Hematopoietic multipotent progenitor cell treated with erythropoietin and hydrocortisone succinate and interleukin-3 and kit ligand, for 15 days (in vitro differentiated cells): ENCODE measurements around the gene TMTC2.

ENCODE experiments used
- DNase-seq: peaks from one replicate; pipeline ENCODE4 v3.0.0-alpha.2; 2015; ENCODE audit warnings: low spot score

TMTC2 gene

DNA sequence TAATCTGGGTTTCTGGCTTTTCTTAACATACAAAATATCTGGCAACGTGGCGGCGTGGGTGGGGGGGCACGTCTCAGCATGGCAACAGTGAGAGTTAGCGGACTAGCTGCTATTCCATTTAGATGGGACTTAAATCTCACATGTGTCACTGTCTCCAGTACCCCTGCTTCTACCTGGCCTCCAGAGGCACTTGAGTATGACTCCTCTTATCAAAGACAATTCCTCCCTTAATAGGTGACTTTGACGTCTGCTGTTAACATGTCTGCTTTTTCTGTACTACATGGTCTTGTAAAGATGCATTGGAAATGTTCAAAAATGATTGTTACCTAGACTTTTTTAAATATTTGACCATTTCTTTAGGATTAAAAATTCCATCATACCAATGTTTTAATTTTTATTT lies 456.2 kb downstream of the TMTC2 start:
- no peak for DNase-seq

DNA sequence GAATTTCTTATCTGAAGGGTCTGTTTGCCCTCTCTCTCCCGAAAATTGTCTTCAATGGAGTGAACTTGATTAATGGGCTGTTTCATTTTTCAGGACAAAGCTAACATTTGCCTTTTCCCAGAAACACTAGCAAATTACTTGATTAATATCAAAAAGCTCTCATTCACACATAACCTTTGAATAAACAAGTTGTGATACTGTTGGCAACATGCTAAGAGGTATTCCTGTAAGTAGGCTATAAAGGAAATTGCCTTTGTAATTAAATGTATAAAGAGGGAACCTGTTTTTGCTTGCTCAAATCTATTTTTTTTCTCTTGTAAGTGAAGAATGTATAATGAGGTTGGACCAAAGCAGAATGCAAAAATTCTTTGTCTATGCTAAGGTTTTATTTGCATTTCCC lies 457.2 kb downstream of the TMTC2 start:
- DNase-seq, result no peak

DNA sequence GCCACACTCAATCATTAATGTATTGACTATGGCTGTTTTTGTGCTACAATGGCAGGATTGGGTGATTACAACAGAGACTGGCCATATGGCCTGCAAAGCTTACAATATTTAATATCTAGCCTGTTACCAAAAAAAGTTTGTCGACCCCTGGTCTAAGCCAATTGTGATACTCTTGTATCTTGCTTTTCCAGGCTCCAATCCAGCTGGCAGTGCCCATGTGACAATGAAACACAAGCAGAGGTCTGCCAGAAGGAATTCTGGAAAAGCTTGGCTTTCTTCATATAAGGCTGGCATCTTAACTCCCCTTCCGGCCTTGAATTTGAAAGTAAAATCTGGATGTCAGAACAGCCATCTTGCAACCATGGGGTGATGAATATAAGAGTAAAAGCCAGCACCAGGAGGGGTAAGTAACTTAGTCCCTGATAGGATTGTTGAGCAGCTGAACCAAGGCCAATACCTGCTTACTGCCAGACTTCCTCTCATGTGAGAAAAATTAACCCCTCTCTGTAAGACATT lies 458.7 kb downstream of the TMTC2 start:
- no peak for DNase-seq

DNA sequence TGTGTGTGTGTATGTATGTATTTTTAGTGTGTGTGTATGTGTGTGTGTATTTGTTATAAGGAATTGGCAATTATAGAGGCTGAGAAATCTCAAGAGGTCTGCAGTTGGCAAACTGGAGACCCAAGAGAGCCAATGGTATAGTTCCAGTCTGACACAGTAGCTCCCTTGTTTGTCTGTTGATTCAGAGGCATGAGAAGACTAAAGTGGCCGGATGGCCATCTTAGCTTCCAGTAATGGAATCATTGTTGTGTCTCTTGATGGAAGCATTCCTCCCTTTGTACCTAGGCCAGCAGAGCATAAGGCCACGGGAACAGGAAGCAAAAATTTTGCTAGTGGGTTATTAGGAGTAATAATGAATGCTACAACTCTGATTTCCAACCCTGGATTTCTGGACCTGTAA lies 460.6 kb downstream of the TMTC2 start:
- no peak for DNase-seq

DNA sequence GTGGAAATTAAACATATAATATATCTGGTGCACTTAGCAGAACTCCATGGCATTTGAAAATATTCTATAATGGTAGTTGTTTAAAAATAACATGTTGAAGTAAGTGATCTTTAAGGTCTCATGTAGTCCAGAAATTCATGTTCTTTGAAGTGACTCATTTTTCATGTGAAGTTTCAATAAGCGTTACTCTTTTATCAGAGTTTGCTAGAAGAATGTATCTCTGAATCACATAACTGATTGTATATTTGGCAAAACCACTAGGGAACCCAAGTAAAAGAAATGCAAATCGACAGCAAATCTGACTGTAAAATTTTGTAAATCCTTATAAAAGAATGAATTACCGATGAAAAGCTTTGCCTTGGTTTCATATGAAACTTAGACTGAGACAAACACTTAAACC lies 463.3 kb downstream of the TMTC2 start:
- no peak for DNase-seq

DNA sequence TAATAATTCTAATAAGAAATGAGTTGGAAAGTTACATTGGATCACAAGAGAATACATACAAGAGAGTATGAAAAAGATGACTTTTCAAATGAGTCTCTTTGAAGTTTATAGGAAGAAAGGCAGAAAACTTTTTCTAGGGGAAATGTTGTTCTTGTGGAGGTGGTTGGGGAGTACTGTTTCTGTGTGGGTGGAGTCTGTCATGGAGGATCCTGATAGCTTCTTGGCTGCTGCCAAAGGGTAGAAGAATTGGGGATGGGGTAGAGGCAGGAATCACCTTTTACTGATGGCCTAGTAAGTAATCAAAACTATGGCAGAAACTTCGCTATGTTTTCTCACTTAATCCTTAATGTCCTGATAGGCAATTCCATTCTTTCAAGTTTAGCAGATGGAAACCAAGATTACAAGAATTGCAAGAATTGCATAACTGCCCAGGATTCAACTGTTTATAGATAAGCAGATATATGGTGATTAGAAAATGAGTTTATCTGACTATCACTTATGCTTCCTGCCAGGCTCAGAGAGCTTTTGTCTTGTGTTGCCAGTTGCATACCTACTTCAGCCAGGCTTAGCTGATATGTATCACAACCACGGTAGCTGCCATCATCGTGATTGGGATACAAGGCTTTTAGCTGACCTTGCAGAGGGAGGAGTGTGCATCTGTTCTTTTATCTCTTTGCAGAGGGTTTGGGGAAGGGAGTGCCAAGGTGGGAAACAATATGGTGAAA lies 463.9 kb downstream of the TMTC2 start:
- DNase-seq, result no peak

DNA sequence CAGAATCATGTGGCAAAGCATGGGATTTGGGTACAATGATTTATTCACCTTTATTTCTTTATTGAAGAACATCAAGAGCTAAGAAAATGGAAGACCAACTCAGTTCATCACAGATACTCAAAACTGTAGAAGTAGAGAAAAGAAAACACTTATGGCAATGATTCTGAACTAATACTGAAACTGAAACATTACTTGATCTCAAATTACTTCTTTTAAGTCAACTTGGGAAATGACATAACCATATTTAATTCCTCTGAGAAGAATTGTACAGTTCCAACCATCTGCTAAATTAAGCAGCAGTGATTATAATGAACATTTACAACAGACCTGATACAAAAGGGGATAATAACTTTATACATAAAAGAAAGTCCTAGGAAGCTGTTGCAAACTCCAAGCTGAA lies 466.5 kb downstream of the TMTC2 start:
- DNase-seq, result no peak

DNA sequence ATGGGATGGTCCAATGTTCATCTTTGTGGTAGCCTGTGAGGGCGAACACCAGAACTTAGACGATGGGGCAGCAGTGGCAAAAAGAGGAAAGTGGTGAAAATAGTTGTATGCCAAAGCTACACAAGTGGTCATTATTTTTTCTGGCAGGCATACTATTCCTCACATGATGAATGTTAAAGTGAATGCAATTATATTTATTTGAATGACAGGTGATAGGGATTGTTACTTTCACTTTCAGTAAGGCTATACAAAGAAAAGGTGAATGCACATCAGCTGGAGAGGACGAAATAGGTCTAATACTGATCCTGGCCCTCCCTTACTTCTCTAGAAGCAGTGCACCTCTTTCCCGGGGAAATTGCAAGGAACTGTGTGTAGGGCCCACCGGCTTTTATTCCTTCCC lies 470.1 kb downstream of the TMTC2 start:
- DNase-seq, result no peak

DNA sequence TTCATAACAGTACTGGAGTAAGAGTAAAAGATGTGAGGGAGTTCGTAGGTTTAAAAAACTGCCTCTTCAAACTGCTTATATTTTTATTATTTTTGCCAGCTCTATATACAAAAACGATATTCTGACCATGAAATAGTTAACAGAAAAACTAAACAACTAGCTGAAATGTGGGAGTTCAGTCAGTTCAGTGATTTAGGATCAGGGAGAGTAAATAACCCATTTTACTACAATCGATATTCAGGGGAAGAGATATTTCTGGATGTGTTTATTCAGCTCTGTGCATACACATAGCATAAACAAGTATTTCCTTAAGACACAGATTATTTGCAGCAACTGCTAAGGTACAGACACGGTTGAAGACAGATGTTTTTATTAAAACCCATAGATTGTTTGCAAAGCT lies 470.9 kb downstream of the TMTC2 start:
- no peak for DNase-seq

DNA sequence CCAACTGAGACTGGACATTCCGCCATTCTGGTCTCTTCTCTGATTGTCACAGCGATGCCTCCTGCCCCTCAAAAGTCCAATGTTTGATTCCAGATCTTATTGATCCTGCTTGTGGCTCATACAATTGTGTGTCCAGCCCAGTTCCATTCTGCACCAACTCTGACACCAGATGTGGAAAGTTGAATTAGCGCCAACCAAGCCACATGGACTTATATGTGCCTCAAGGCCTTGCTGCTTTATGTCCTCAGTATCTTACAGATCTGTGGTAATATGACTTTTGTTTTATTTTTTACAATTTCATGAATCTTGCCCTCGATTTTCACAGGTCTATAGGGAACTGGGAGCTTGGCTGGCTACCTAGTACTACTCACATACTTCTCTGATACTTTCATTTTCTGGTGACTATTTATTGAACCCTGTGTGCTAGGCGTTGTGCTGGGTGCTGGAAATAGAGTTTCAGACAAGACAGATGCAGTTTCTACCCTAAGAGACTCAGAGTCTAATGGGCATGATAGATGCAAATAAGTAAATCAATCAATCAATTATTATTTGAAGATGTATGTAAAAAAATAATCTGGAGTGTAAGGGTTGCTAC lies 472.0 kb downstream of the TMTC2 start:
- DNase-seq, result no peak

DNA sequence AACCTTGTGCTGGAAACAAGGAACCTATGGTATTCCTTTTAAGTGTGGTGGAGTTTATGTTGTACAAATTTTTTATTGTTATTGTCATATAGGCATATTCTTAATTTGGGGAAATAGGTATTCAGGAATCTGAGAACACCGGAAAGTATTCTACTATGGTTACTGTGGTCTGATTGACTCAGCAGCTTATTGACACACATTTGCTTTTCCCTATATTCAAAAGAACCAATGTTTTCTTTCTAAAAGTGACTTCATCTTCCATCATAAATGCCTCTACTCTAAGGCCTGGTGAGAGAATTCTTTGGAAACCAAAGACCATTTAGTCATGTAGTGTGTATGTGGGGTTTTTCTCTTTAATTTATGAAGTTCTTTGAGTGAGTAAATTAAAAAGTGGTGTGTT lies 474.8 kb downstream of the TMTC2 start:
- DNase-seq, result no peak

DNA sequence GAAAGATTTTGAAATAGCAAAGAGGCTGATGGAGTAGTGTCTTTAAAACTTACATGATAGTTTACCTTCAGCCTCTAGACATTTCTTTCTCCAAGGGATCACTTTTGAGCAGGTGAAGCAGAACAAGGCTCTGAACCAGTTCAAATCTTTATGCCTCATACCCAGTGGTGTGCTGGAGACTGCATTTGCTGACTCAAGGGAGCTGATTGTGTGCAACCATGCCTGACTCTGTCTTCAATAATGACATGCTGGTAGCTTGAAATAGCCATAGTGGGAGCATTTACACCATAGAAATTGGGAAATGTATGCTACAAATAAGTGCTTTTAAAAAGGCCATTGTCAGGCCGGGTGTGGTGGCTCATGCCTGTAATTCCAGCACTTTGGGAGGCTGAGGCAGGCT lies 482.0 kb downstream of the TMTC2 start:
- no peak for DNase-seq

DNA sequence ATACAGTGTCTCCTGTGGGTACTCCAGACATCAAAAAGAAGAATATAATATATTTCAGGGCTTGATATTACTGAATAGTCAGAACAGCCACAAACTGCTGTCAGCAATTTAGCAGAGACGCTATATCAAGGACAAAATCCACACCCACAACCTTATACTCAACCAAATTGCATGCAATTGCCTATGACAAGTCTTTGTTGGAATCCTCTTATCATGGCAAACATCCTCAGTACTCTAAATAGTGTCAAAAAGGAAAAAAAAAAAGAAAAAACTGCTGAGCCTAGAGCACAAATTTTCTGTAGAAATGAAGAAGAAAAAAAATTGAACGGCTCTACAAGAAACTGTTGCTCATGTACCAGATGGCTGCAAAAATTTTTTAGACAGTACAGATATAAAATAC lies 485.7 kb downstream of the TMTC2 start:
- DNase-seq, result no peak

DNA sequence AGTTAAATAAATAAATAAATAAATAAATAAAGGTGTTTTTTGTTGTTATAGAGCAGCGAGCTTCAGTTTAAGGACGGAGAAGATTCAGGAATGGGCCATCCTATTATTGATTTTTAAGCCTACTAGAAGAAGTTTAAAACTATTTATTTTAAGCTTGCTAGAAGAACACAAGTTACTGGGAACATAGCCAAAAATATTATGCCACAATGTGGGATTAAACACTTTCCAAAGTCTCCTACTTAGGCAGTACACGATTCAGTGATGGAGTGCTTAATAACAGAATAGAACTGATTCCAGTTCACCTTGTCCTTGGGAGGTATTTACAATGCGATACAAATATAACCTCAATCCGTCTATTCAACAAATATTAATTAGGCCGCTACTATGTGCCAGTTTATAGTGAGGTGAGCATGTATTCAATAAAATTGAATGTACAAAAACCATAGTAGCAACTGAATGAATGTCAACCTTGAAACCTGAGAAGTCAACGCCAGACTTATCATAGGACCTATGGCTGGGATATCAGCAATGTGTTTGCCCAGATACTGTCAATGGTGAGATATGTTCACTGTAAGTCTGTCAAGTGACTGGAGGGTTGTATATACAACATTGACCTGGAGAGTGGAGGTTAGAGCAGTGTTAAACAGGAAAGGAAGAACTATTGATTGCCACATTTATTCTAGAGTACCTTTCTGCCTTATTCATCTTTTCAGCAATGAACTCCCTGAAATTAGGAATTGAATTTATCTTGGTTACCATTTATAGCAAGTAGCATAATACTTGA lies 486.4 kb downstream of the TMTC2 start:
- DNase-seq, result no peak

DNA sequence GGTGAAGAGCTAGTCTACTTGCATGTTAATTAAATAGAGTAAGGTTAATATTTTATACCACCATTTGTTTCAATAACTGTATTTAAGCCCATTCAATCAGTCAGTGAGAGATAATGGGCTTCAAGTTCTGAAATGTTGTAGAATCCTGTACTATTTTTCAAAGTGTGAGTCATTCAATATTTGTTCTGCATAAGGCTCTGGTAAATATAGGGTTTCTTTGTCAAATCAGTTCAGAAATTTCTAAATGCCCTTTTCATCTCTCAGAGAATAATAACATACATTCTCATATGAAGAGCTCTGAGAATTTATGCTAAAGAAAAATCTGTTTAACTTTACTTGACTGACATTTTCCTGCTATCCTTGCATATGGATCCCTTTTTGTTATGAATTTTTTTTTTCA lies 493.3 kb downstream of the TMTC2 start:
- DNase-seq, result no peak

DNA sequence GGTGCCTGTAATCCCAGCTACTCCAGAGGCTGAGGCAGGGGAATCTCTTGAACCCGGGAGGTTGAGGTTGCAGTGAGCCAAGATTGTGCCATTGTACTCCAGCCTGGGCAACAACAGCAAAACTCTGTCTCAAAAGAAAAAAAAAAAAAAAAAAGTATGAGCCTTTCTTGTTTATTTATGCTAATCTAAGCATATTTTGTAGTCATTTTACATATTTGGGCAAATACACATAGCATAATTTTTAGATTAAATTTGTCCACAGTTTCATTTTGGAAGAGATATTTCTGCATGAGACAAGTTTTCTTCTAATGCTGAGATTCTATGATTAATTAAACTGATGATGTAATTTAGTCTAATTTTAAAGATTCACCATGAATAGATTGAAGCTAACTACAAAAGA lies 494.4 kb downstream of the TMTC2 start:
- DNase-seq, result no peak

DNA sequence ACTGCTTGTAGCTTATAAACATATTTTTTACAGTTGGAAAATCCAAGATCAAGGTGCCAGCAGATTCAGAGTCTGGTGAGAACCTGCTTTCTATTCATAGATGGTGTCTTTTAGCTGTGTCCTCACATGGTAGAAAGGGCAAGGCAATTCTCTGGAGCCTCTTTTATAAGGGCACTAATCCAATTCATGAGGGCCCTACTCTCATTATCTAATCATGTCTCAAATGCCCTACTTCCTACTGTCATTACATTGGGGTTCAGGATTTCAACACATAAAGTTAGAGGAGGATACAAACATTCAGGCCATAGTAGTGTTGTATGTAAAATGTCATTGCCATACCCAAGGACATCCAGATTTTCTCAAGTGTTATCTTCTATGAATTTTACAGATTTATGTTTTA lies 496.4 kb downstream of the TMTC2 start:
- no peak for DNase-seq
